ENCODE data around the gene GGCX.
"Not testable (repeated sequence)": the region's sequence is repeated elsewhere in the genome, so short reads cannot be mapped to it uniquely, and the experiment has no call there.

The GGCX gene

GRCh38 chr2:85545780-85546240 is 15.5 kb downstream of the GGCX start:
- Histone ChIP-seq H3K9ac (ENCODE audit: low read length) (no peak overlapping the region), H4K20me1 (ENCODE audit: insufficient read depth, low read length) (peaks cover 28% of the 10 kb centered on the region), H3F3A (ENCODE audit: insufficient read depth, low read length) (peaks cover 66% of the 10 kb centered on the region), H2AFZ (ENCODE audit: low read length) (no peak overlapping the region), H3K9me2 (replicated peaks; ENCODE audit: insufficient read depth, low read length) (no peaks in the 10 kb centered on the region), H3K36me3 (replicated peaks; ENCODE audit: insufficient read depth, low read length) (peaks cover 24% of the 10 kb centered on the region), H3K27me3 (replicated peaks; ENCODE audit: insufficient read depth, low read length) (no peaks in the 10 kb centered on the region), H3K4me2 (ENCODE audit: low read depth, low read length) (no peak overlapping the region), H3K27ac (ENCODE audit: low read length) (no peak overlapping the region), H3K9me3 (replicated peaks; ENCODE audit: insufficient read depth, low read length) (no peaks in the 10 kb centered on the region), H3K79me2 (ENCODE audit: low read length) (peaks cover 25% of the 10 kb centered on the region), H3K4me1 (ENCODE audit: low read length) (peaks cover 13% of the 10 kb centered on the region), H3K4me3 (ENCODE audit: low read length) (no peak overlapping the region)
- DNase-seq, result no peak
- TF ChIP-seq EZH2phosphoT487 (IDR thresholded peaks at IDR 0.05; ENCODE audit: low read length), result no peak
- TF ChIP-seq EZH2 (optimal IDR thresholded peaks at IDR 0.05; ENCODE audit: low read depth, low read length), result no peak
- TF ChIP-seq CTCF (IDR thresholded peaks at IDR 0.05; ENCODE audit: low read length), result no peak

GRCh38 chr2:85544915-85545779 is 16.1 kb downstream of the GGCX start:
- H3K9me3 ChIP-seq (replicated peaks; ENCODE audit: insufficient read depth, low read length); H3K9ac ChIP-seq (ENCODE audit: low read length); H3K27ac ChIP-seq (ENCODE audit: low read length); H3K9me2 ChIP-seq (replicated peaks; ENCODE audit: insufficient read depth, low read length); DNase-seq; H3K4me2 ChIP-seq (ENCODE audit: low read depth, low read length); H2AFZ ChIP-seq (ENCODE audit: low read length); H3K4me3 ChIP-seq (ENCODE audit: low read length); H3K27me3 ChIP-seq (replicated peaks; ENCODE audit: insufficient read depth, low read length): not testable (repeated sequence)
- H3K79me2 ChIP-seq (ENCODE audit: low read length), result peaks cover 32% of the 10 kb centered on the region
- peaks cover 14% of the 10 kb centered on the region for H3K4me1 ChIP-seq (ENCODE audit: low read length)
- peaks cover 72% of the 10 kb centered on the region for H3F3A ChIP-seq (ENCODE audit: insufficient read depth, low read length)
- H4K20me1 ChIP-seq (ENCODE audit: insufficient read depth, low read length), result peaks cover 34% of the 10 kb centered on the region
- peaks cover 30% of the 10 kb centered on the region for H3K36me3 ChIP-seq (replicated peaks; ENCODE audit: insufficient read depth, low read length)

GRCh38 chr2:85544254-85544691 is 17.0 kb downstream of the GGCX start:
- not testable (repeated sequence) for H2AFZ ChIP-seq (ENCODE audit: low read length); H3K4me3 ChIP-seq (ENCODE audit: low read length); H3K4me2 ChIP-seq (ENCODE audit: low read depth, low read length); H3K9ac ChIP-seq (ENCODE audit: low read length); H3K9me2 ChIP-seq (replicated peaks; ENCODE audit: insufficient read depth, low read length); H3K27ac ChIP-seq (ENCODE audit: low read length); DNase-seq; H3K27me3 ChIP-seq (replicated peaks; ENCODE audit: insufficient read depth, low read length); H3K9me3 ChIP-seq (replicated peaks; ENCODE audit: insufficient read depth, low read length)
- peaks cover 30% of the 10 kb centered on the region for H3K36me3 ChIP-seq (replicated peaks; ENCODE audit: insufficient read depth, low read length)
- H3K79me2 ChIP-seq (ENCODE audit: low read length), result peaks cover 40% of the 10 kb centered on the region
- peaks cover 79% of the 10 kb centered on the region for H3F3A ChIP-seq (ENCODE audit: insufficient read depth, low read length)
- peaks cover 14% of the 10 kb centered on the region for H3K4me1 ChIP-seq (ENCODE audit: low read length)
- peaks cover 39% of the 10 kb centered on the region for H4K20me1 ChIP-seq (ENCODE audit: insufficient read depth, low read length)

GRCh38 chr2:85542777-85543176 is 18.5 kb downstream of the GGCX start:
- H3K36me3 ChIP-seq (replicated peaks; ENCODE audit: insufficient read depth, low read length), result peaks cover 30% of the 10 kb centered on the region
- no peaks in the 10 kb centered on the region for H3K9me2 ChIP-seq (replicated peaks; ENCODE audit: insufficient read depth, low read length)
- H3K27ac ChIP-seq (ENCODE audit: low read length), result no peak overlapping the region
- no peaks in the 10 kb centered on the region for H3K9me3 ChIP-seq (replicated peaks; ENCODE audit: insufficient read depth, low read length)
- H3K4me2 ChIP-seq (ENCODE audit: low read depth, low read length), result no peak overlapping the region
- peaks cover 50% of the 10 kb centered on the region for H3K79me2 ChIP-seq (ENCODE audit: low read length)
- H3K27me3 ChIP-seq (replicated peaks; ENCODE audit: insufficient read depth, low read length), result no peaks in the 10 kb centered on the region
- TF ChIP-seq CTCF (IDR thresholded peaks at IDR 0.05; ENCODE audit: low read length) (no peak), EZH2 (optimal IDR thresholded peaks at IDR 0.05; ENCODE audit: low read depth, low read length) (no peak), EZH2phosphoT487 (IDR thresholded peaks at IDR 0.05; ENCODE audit: low read length) (no peak)
- H2AFZ ChIP-seq (ENCODE audit: low read length), result no peak overlapping the region
- no peak overlapping the region for H3K9ac ChIP-seq (ENCODE audit: low read length)
- peaks cover 14% of the 10 kb centered on the region for H3K4me1 ChIP-seq (ENCODE audit: low read length)
- H3F3A ChIP-seq (ENCODE audit: insufficient read depth, low read length), result peaks cover 72% of the 10 kb centered on the region
- peaks cover 39% of the 10 kb centered on the region for H4K20me1 ChIP-seq (ENCODE audit: insufficient read depth, low read length)
- H3K4me3 ChIP-seq (ENCODE audit: low read length), result no peak overlapping the region
- no peak for DNase-seq
